IMR-90 (cell line): Measurements from ENCODE around the gene PPP1R3E. TPM values are rescaled to one million over a fixed set of nuclear protein-coding genes. Genes with fewer than 3 reads are reported as not detected.

Experiments used
- ATAC-seq: fragments of 200-7000 bp; cut with Tn5 transposase; 2 replicates; pipeline ENCODE4 v1.9.1; 2020; ENCODE audit warnings: low read depth, mild to moderate bottlenecking, moderate library complexity
- BruUV-seq: library from RNA; stranded (reverse); fragments of 400-500 nt; replicated peaks from 2 replicates; lab custom pipeline; 2021; lab: Mats Ljungman, UMichigan
- CTCF ChIA-PET: fragments of 300-600 bp; formaldehyde crosslinking; extraction: SDS; loops from one replicate; lab custom pipeline; 2021; ENCODE audit warnings: antibody characterized with exemption; lab: Yijun Ruan, JAX
- POLR2A ChIA-PET: fragments of 300-600 bp; sonication (Branson Sonifier 250); formaldehyde crosslinking; loops from one replicate; lab custom pipeline; 2022; ENCODE audit warnings: antibody characterized with exemption; ENCODE audit not compliant: unreplicated experiment; lab: Charles Lee
- DNase-seq: peaks from one replicate; pipeline ENCODE4 v3.0.0; 2013
- H2AFZ ChIP-seq: replicated peaks from 2 replicates; pipeline ENCODE3; 2013; ENCODE audit warnings: low read length, mild to moderate bottlenecking; ENCODE audit not compliant: poor library complexity
- H2AK5ac ChIP-seq: 2 replicates; pipeline ENCODE4 v1.6.1; 2013; ENCODE audit warnings: low read depth, low read length, inconsistent platforms
- H2AK9ac ChIP-seq: replicated peaks from 2 replicates; pipeline ENCODE3; 2013; ENCODE audit warnings: mild to moderate bottlenecking, low read depth, low read length, moderate library complexity; ENCODE audit not compliant: poor library complexity
- H2BK120ac ChIP-seq: 2 replicates; pipeline ENCODE4 v1.6.1; 2013; ENCODE audit warnings: low read depth, low read length, inconsistent platforms
- H2BK15ac ChIP-seq: 3 replicates; pipeline ENCODE4 v1.6.1; 2013; ENCODE audit warnings: low read depth, low read length, inconsistent platforms
- H2BK20ac ChIP-seq: 2 replicates; pipeline ENCODE4 v1.6.1; 2013; ENCODE audit warnings: low read depth, mild to moderate bottlenecking, inconsistent platforms, low read length, moderate library complexity
- H2BK5ac ChIP-seq: 2 replicates; pipeline ENCODE4 v1.6.1; 2013; ENCODE audit warnings: mild to moderate bottlenecking, low read depth, low read length, inconsistent platforms; ENCODE audit not compliant: poor library complexity, severe bottlenecking
- H3K14ac ChIP-seq: replicated peaks from 2 replicates; pipeline ENCODE4 v1.6.1; 2013; ENCODE audit warnings: low read depth, low read length, inconsistent platforms
- H3K18ac ChIP-seq: 2 replicates; pipeline ENCODE4 v1.6.1; 2013; ENCODE audit warnings: low read depth, low read length, control low read depth
- H3K23ac ChIP-seq: 2 replicates; pipeline ENCODE4 v1.6.1; 2013; ENCODE audit warnings: low read depth, low read length, inconsistent platforms
- H3K27ac ChIP-seq: 2 replicates; pipeline ENCODE4 v1.5.1; 2013; ENCODE audit warnings: mild to moderate bottlenecking, control low read depth, low read length; ENCODE audit not compliant: insufficient read depth
- H3K27me3 ChIP-seq: 2 replicates; pipeline ENCODE4 v1.6.1; 2013; ENCODE audit warnings: low read length; ENCODE audit not compliant: control insufficient read depth, insufficient read depth
- H3K36me3 ChIP-seq: 2 replicates; pipeline ENCODE4 v1.6.1; 2013; ENCODE audit warnings: low read length, mixed read lengths; ENCODE audit not compliant: control insufficient read depth, insufficient read depth
- H3K4ac ChIP-seq: 2 replicates; pipeline ENCODE4 v1.6.1; 2013; ENCODE audit warnings: low read depth, low read length, inconsistent platforms
- H3K4me1 ChIP-seq: 2 replicates; pipeline ENCODE4 v1.6.1; 2013; ENCODE audit warnings: low read length, mixed read lengths; ENCODE audit not compliant: control insufficient read depth, insufficient read depth
- H3K4me2 ChIP-seq: 2 replicates; pipeline ENCODE4 v1.6.1; 2013; ENCODE audit warnings: low read depth, mild to moderate bottlenecking, control low read depth, low read length, moderate library complexity
- H3K4me3 ChIP-seq: 2 replicates; pipeline ENCODE4 v1.5.1; 2013; ENCODE audit warnings: low read depth, mild to moderate bottlenecking, control low read depth, low read length, moderate library complexity; ENCODE audit not compliant: insufficient read depth
- H3K56ac ChIP-seq: 2 replicates; pipeline ENCODE4 v1.6.1; 2013; ENCODE audit warnings: low read length, inconsistent platforms; ENCODE audit not compliant: insufficient read depth; ENCODE audit errors: extremely low read depth
- H3K79me1 ChIP-seq, 2 experiments: 2 replicates each; pipeline ENCODE4 v1.6.1; 2013; ENCODE audit warnings: low read length in 2 of 2, inconsistent platforms in 1 of 2, low read depth in 1 of 2
- H3K9ac ChIP-seq: 2 replicates; pipeline ENCODE4 v1.6.1; 2013; ENCODE audit warnings: low read depth, low read length, control low read depth
- H3K9me1 ChIP-seq: 2 replicates; pipeline ENCODE4 v1.6.1; 2013; ENCODE audit warnings: low read length, inconsistent platforms; ENCODE audit not compliant: insufficient read depth
- H3K9me3 ChIP-seq: 2 replicates; pipeline ENCODE4 v1.6.1; 2013; ENCODE audit warnings: low read length; ENCODE audit not compliant: control insufficient read depth, insufficient read depth
- H4K20me1 ChIP-seq: 2 replicates; pipeline ENCODE4 v1.6.1; 2013; ENCODE audit warnings: low read length, inconsistent platforms; ENCODE audit not compliant: insufficient read depth
- H4K5ac ChIP-seq: 2 replicates; pipeline ENCODE4 v1.6.1; 2013; ENCODE audit warnings: mild to moderate bottlenecking, low read depth, low read length, control low read depth
- H4K8ac ChIP-seq, 2 experiments: 2 replicates each; pipeline ENCODE4 v1.6.1; 2013; ENCODE audit warnings: low read depth in 2 of 2, low read length in 2 of 2, control low read depth in 1 of 2, inconsistent platforms in 1 of 2
- H4K91ac ChIP-seq: 2 replicates; pipeline ENCODE4 v1.6.1; 2013; ENCODE audit warnings: low read depth, low read length, inconsistent platforms; ENCODE audit not compliant: insufficient read depth
- BHLHE40 ChIP-seq: fragments of 150-350 bp; IDR thresholded peaks from 2 replicates; pipeline ENCODE4 v1.6.1; 2016; ENCODE audit warnings: mild to moderate bottlenecking, low read depth, low read length
- CEBPB ChIP-seq: IDR thresholded peaks from 2 replicates; pipeline ENCODE4 v1.6.1; 2012; ENCODE audit warnings: low read depth, low read length, improper control_type of control experiment
- CHD1 ChIP-seq: IDR thresholded peaks from 2 replicates; pipeline ENCODE4 v1.6.1; 2012; ENCODE audit warnings: low read depth, low read length, improper control_type of control experiment
- FOS ChIP-seq: fragments of 150-350 bp; IDR thresholded peaks from 2 replicates; pipeline ENCODE4 v1.6.1; 2016; ENCODE audit warnings: low read depth, low read length
- MAFK ChIP-seq: IDR thresholded peaks from 2 replicates; pipeline ENCODE4 v1.6.1; 2012; ENCODE audit warnings: low read depth, low read length, improper control_type of control experiment
- MAZ ChIP-seq: IDR thresholded peaks from 2 replicates; pipeline ENCODE4 v1.6.1; 2012; ENCODE audit warnings: low read depth, mild to moderate bottlenecking, low read length, improper control_type of control experiment, moderate library complexity, borderline replicate concordance
- MXI1 ChIP-seq: IDR thresholded peaks from 2 replicates; pipeline ENCODE4 v1.6.1; 2012; ENCODE audit warnings: low read depth, mild to moderate bottlenecking, low read length, moderate library complexity, borderline replicate concordance
- POLR2A ChIP-seq: IDR thresholded peaks from 2 replicates; pipeline ENCODE4 v1.6.1; 2012; ENCODE audit warnings: mild to moderate bottlenecking, low read depth, low read length
- RAD21 ChIP-seq: IDR thresholded peaks from 2 replicates; pipeline ENCODE4 v1.6.1; 2012; ENCODE audit warnings: low read length, improper control_type of control experiment
- RCOR1 ChIP-seq: IDR thresholded peaks from 2 replicates; pipeline ENCODE4 v1.6.1; 2012; ENCODE audit warnings: mild to moderate bottlenecking, low read length, improper control_type of control experiment; ENCODE audit not compliant: insufficient replicate concordance
- RFX5 ChIP-seq: IDR thresholded peaks from 2 replicates; pipeline ENCODE4 v1.8.0; 2012; ENCODE audit warnings: low read depth, mild to moderate bottlenecking, low read length, moderate library complexity
- SMC3 ChIP-seq: fragments of 150-350 bp; IDR thresholded peaks from 2 replicates; pipeline ENCODE4 v1.6.1; 2016; ENCODE audit warnings: low read depth, mild to moderate bottlenecking, antibody characterized with exemption, low read length, moderate library complexity
- WGBS, 2 experiments: methylation state at CpG; one replicate each; pipeline versions ENCODE4 v1.1.5 to v1.1.7; 2013; ENCODE audit warnings: missing lambda C conversion rate in 2 of 2; ENCODE audit not compliant: insufficient read length in 1 of 2; ENCODE audit errors: extremely low coverage in 2 of 2; 5-methylcytosine and 5-hydroxymethylcytosine counted together
- dilution Hi-C: fragments of 300-500 bp; cut with HindIII; formaldehyde crosslinking; loops from one replicate; pipeline ENCODE4 v1.14.3; 2018; ENCODE audit warnings: low sequenced_read_pairs; ENCODE audit not compliant: unreplicated experiment
- in situ Hi-C: fragments of 300-500 bp; cut with MboI; formaldehyde crosslinking; loops from 3 replicates; pipeline ENCODE4 v1.14.3; 2019; ENCODE audit warnings: low sequenced_read_pairs, inconsistent platforms, mixed read lengths
- intact Hi-C: fragments of 100-400 bp; cut with micrococcal nuclease; formaldehyde crosslinking; loops from 2 replicates; pipeline ENCODE4 v1.10.0; 2022
- polyA plus RNA-seq, 3 experiments: library from polyadenylated mRNA; depleted of rRNA; stranded (reverse); fragments of >200 nt; gene quantifications; 2 replicates each; pipeline ENCODE4 v1.2.3, GENCODE V29; 2012; ENCODE audit warnings: low replicate concordance in 1 of 3
- total RNA-seq: library from RNA; depleted of rRNA; stranded (reverse); fragments of >200 nt; gene quantifications from 2 replicates; pipeline ENCODE4 v1.2.3, GENCODE V29; 2012
- TF ChIP-seq, protein P1 (sequence below): fragments of 150-350 bp; IDR thresholded peaks from 2 replicates; pipeline ENCODE4 v1.6.1; 2017; ENCODE audit warnings: mild to moderate bottlenecking, antibody characterized with exemption, low read length, low read depth
- TF ChIP-seq, protein P2 (sequence below): conservative IDR thresholded peaks from 2 replicates; pipeline ENCODE4 v1.5.1; 2012; ENCODE audit warnings: mild to moderate bottlenecking, low read depth, low read length, improper control_type of control experiment
- TF ChIP-seq, protein P3 (sequence below): fragments of 150-350 bp; IDR thresholded peaks from 2 replicates; pipeline ENCODE4 v1.6.1; 2016; ENCODE audit warnings: low read depth, mild to moderate bottlenecking, low read length, moderate library complexity, borderline replicate concordance

Gene PPP1R3E
- total and polyA plus RNA-seq, 2 of the 4 experiments (the other 2 are of a cell fraction): 1.3 to 3.5 TPM

DNA sequence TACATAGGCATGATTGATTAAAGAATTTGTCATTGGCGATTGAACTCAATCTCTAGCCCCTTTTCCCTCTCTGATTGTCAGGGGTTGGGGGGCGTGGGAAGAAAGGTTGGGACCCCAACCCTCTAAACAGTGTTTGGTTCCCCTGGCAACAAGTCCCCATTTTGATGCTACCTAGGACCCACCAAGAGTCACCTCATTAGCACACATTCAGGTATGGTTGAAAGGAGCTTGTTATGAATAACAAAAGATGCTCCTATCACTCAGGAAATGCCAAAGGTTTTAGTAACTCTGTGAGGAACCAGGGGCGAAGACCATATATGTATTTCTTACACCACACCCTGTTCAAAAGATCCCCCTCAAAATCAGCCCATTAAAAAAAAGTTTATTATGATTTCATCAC, 50.7 kb downstream of the PPP1R3E start:
- Histone ChIP-seq H2BK15ac (no peak overlapping the region), H3K18ac (no peak overlapping the region), H2AK9ac (no peak overlapping the region), H4K91ac (no peak overlapping the region), H3K79me1 (no peaks in the 10 kb centered on the region), H2BK20ac (no peak overlapping the region), H3K14ac (no peak overlapping the region), H2AFZ (no peak overlapping the region), H3K23ac (no peak overlapping the region), H2BK120ac (no peak overlapping the region), H2AK5ac (no peak overlapping the region), H3K56ac (no peak overlapping the region), H4K20me1 (no peaks in the 10 kb centered on the region), H2BK5ac (no peak overlapping the region), H3K9ac (no peak overlapping the region), H3K9me1 (no peaks in the 10 kb centered on the region), H4K5ac (no peak overlapping the region), H4K8ac (no peak overlapping the region), H3K9me3 (no peaks in the 10 kb centered on the region), H3K4ac (no peak overlapping the region), H3K36me3 (no peaks in the 10 kb centered on the region), H3K4me1 (no peaks in the 10 kb centered on the region), H3K4me3 (no peak overlapping the region), H3K4me2 (no peak overlapping the region), H3K27me3 (peaks cover 11% of the 10 kb centered on the region), H3K27ac (no peak overlapping the region)
- CTCF ChIA-PET: no interaction called here
- no TSS peak for BruUV-seq
- ATAC-seq: no peak
- TF ChIP-seq, protein P1, sequence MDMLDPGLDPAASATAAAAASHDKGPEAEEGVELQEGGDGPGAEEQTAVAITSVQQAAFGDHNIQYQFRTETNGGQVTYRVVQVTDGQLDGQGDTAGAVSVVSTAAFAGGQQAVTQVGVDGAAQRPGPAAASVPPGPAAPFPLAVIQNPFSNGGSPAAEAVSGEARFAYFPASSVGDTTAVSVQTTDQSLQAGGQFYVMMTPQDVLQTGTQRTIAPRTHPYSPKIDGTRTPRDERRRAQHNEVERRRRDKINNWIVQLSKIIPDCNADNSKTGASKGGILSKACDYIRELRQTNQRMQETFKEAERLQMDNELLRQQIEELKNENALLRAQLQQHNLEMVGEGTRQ: no peak
- TF ChIP-seq MAZ (no peak), MAFK (no peak), BHLHE40 (no peak), MXI1 (no peak), POLR2A (no peak), RFX5 (no peak), CHD1 (no peak), RCOR1 (no peak), SMC3 (no peak), CEBPB (no peak), FOS (no peak), RAD21 (no peak)
- TF ChIP-seq, protein P2, sequence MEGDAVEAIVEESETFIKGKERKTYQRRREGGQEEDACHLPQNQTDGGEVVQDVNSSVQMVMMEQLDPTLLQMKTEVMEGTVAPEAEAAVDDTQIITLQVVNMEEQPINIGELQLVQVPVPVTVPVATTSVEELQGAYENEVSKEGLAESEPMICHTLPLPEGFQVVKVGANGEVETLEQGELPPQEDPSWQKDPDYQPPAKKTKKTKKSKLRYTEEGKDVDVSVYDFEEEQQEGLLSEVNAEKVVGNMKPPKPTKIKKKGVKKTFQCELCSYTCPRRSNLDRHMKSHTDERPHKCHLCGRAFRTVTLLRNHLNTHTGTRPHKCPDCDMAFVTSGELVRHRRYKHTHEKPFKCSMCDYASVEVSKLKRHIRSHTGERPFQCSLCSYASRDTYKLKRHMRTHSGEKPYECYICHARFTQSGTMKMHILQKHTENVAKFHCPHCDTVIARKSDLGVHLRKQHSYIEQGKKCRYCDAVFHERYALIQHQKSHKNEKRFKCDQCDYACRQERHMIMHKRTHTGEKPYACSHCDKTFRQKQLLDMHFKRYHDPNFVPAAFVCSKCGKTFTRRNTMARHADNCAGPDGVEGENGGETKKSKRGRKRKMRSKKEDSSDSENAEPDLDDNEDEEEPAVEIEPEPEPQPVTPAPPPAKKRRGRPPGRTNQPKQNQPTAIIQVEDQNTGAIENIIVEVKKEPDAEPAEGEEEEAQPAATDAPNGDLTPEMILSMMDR: no peak
- TF ChIP-seq, protein P3, sequence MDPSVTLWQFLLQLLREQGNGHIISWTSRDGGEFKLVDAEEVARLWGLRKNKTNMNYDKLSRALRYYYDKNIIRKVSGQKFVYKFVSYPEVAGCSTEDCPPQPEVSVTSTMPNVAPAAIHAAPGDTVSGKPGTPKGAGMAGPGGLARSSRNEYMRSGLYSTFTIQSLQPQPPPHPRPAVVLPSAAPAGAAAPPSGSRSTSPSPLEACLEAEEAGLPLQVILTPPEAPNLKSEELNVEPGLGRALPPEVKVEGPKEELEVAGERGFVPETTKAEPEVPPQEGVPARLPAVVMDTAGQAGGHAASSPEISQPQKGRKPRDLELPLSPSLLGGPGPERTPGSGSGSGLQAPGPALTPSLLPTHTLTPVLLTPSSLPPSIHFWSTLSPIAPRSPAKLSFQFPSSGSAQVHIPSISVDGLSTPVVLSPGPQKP: no peak
- WGBS, 2 experiments: no CpG with 5 or more reads among the region's 3 CpGs
- in situ Hi-C loops: no loop called here
- DNase-seq: no peak
- POLR2A ChIA-PET: no interaction called here
- intact Hi-C loops: no loop called here
- dilution Hi-C loops: no loop called here
